Sigmoid colon (tissue), 7 donors: ENCODE measurements around the gene CSNK1G3. TPM values are rescaled to one million over a fixed set of nuclear protein-coding genes. Genes with fewer than 3 reads are reported as not detected.

Source experiments
- DNase-seq: peaks from one replicate; pipeline ENCODE4 v3.0.0-alpha.2; 2019
- H3K27ac ChIP-seq, 4 donors: fragments of 200-600 bp; sonication (generic); one replicate each; pipeline ENCODE4 v1.5.1; 2016 to 2019; ENCODE audit warnings: mild to moderate bottlenecking in 1 of 4
- H3K27me3 ChIP-seq, 3 donors: fragments of 200-600 bp; sonication (generic); one replicate each; pipeline ENCODE4 v1.5.1; 2019; ENCODE audit warnings: mild to moderate bottlenecking in 1 of 3
- H3K36me3 ChIP-seq, 4 donors: fragments of 200-600 bp; sonication (generic); one replicate each; pipeline ENCODE4 v1.5.1; 2016 to 2019
- H3K4me1 ChIP-seq, 4 donors: fragments of 200-600 bp; sonication (generic); one replicate each; pipeline ENCODE4 v1.5.1; 2017 to 2019
- H3K4me3 ChIP-seq, 4 donors: fragments of 200-600 bp; sonication (generic); one replicate each; pipeline ENCODE4 v1.5.1; 2017 to 2019; ENCODE audit warnings: mild to moderate bottlenecking in 2 of 4, moderate library complexity in 1 of 4
- H3K9me3 ChIP-seq, 4 donors: fragments of 200-600 bp in 3 of 4; sonication (generic) in 3 of 4; one replicate each; pipeline versions ENCODE4 v1.5.1 to v1.6.1; 2013 to 2019
- CTCF ChIP-seq, 4 experiments: fragments of 450-650 bp in 3 of 4; fragments of 200-600 bp in 1 of 4; IDR thresholded peaks; one replicate each; pipeline ENCODE4 v1.5.1; 2016 to 2019; ENCODE audit warnings: antibody characterized with exemption in 4 of 4, mild to moderate bottlenecking in 3 of 4, moderate library complexity in 2 of 4
- EP300 ChIP-seq, 4 donors: sonication (generic); formaldehyde crosslinking; IDR thresholded peaks; one replicate each; pipeline ENCODE4 v1.6.1; 2017; ENCODE audit warnings: antibody characterized with exemption in 4 of 4
- POLR2A ChIP-seq, 2 donors: fragments of 450-650 bp; IDR thresholded peaks; one replicate each; pipeline ENCODE4 v1.6.1; 2016; ENCODE audit warnings: antibody characterized with exemption in 2 of 2, mild to moderate bottlenecking in 2 of 2, moderate library complexity in 2 of 2
- POLR2AphosphoS5 ChIP-seq, 4 donors: sonication (generic); formaldehyde crosslinking; IDR thresholded peaks; one replicate each; pipeline ENCODE4 v1.6.1; 2017; ENCODE audit warnings: antibody characterized with exemption in 4 of 4
- WGBS, 2 donors: extraction: QIAGEN DNeasy Blood & Tissue Kit; methylation state at CpG; one replicate each; pipeline ENCODE4 v1.1.7; 2013; 5-methylcytosine and 5-hydroxymethylcytosine counted together
- intact Hi-C: fragments of 100-400 bp; cut with DNase I; formaldehyde crosslinking; loops from one replicate; pipeline ENCODE4 v1.15.1; 2023
- polyA plus RNA-seq, 3 donors: library from polyadenylated mRNA; stranded (reverse); fragments of 200-250 nt; gene quantifications; one replicate each; pipeline ENCODE4 v1.2.3, GENCODE V29; 2013
- total RNA-seq, 4 donors: library from RNA; depleted of rRNA; stranded (reverse); fragments of >200 nt; gene quantifications; one replicate each; pipeline ENCODE4 v1.1.0, GENCODE V29; 2016
- donor health status: healthy with polysubstance abuse.
- donor health status: Bipolar disorder and iron deficiency.
- donor health status: healthy.

The CSNK1G3 gene
- total and polyA plus RNA-seq, 7 donors, result 21.6 to 99.6 (median 55.8) TPM

- H3K27me3 ChIP-seq, result no peaks in the 10 kb centered on the region
- intact Hi-C loops, result no loop called here
- H3K4me1 ChIP-seq, result no peaks in the 10 kb centered on the region
- H3K9me3 ChIP-seq, result no peaks in the 10 kb centered on the region
- H3K36me3 ChIP-seq, result peaks cover 0 to 14% (median 0%) of the 10 kb centered on the region in 4 donors
- no peak for TF ChIP-seq EP300 (IDR thresholded peaks at IDR 0.05)
- no peak for TF ChIP-seq POLR2A (IDR thresholded peaks at IDR 0.05)
- TF ChIP-seq CTCF (IDR thresholded peaks at IDR 0.05), result no peak
- no peak for TF ChIP-seq POLR2AphosphoS5 (IDR thresholded peaks at IDR 0.05)
- no peak overlapping the region for H3K4me3 ChIP-seq
- no peak overlapping the region for H3K27ac ChIP-seq
- WGBS, 2 donors, result 97 to 100% methylated on average over 1 of the region's 1 CpG
- no peak for DNase-seq
These were observed 49.3 kb downstream of the CSNK1G3 start for GRCh38 chr5:123561230-123561629.

GRCh38 chr5:123571927-123572326, 60.0 kb downstream of the CSNK1G3 start:
- Histone ChIP-seq H3K9me3 (no peaks in the 10 kb centered on the region), H3K27me3 (no peaks in the 10 kb centered on the region), H3K36me3 (peaks cover 0 to 10% (median 0%) of the 10 kb centered on the region in 4 donors), H3K27ac (no peak overlapping the region), H3K4me3 (no peak overlapping the region), H3K4me1 (peaks cover 0 to 10% (median 3%) of the 10 kb centered on the region in 4 donors)
- no peak for TF ChIP-seq CTCF (IDR thresholded peaks at IDR 0.05)
- TF ChIP-seq POLR2AphosphoS5 (IDR thresholded peaks at IDR 0.05), result no peak
- TF ChIP-seq EP300 (IDR thresholded peaks at IDR 0.05), result no peak
- TF ChIP-seq POLR2A (IDR thresholded peaks at IDR 0.05), result no peak
- no peak for DNase-seq
- intact Hi-C loops, result no loop called here

- no peak overlapping the region for H3K4me3 ChIP-seq
- no peaks in the 10 kb centered on the region for H3K9me3 ChIP-seq
- no peak overlapping the region for H3K27ac ChIP-seq
- H3K4me1 ChIP-seq, result peaks cover 0 to 6% (median 0%) of the 10 kb centered on the region in 4 donors
- H3K36me3 ChIP-seq, result peaks cover 0 to 18% (median 0%) of the 10 kb centered on the region in 4 donors
- TF ChIP-seq POLR2AphosphoS5 (IDR thresholded peaks at IDR 0.05) (no peak), CTCF (IDR thresholded peaks at IDR 0.05) (no peak), POLR2A (IDR thresholded peaks at IDR 0.05) (no peak), EP300 (IDR thresholded peaks at IDR 0.05) (no peak)
- intact Hi-C loops, result no loop called here
- no peak for DNase-seq
- no peaks in the 10 kb centered on the region for H3K27me3 ChIP-seq
These were observed 66.4 kb downstream of the CSNK1G3 start for GRCh38 chr5:123578390-123578789.

- no peak overlapping the region for H3K4me3 ChIP-seq
- peaks cover 0 to 18% (median 0%) of the 10 kb centered on the region in 4 donors for H3K36me3 ChIP-seq
- intact Hi-C loops, result no loop called here
- H3K9me3 ChIP-seq, result no peaks in the 10 kb centered on the region
- H3K27me3 ChIP-seq, result no peaks in the 10 kb centered on the region
- peaks cover 0 to 6% (median 0%) of the 10 kb centered on the region in 4 donors for H3K4me1 ChIP-seq
- TF ChIP-seq CTCF (IDR thresholded peaks at IDR 0.05) (no peak), POLR2A (IDR thresholded peaks at IDR 0.05) (no peak), POLR2AphosphoS5 (IDR thresholded peaks at IDR 0.05) (no peak), EP300 (IDR thresholded peaks at IDR 0.05) (no peak)
- WGBS, 2 donors, result 25 to 68% methylated on average over 3 of the region's 3 CpGs
- H3K27ac ChIP-seq, result no peak overlapping the region
- no peak for DNase-seq
These were observed 67.4 kb downstream of the CSNK1G3 start for GRCh38 chr5:123579410-123579809.
